SK-N-SH (cell line): ENCODE data around the gene FMN2. TPM values are rescaled to one million over a fixed set of nuclear protein-coding genes. Genes with fewer than 3 reads are reported as not detected.

Experiments used
- CTCF ChIA-PET: fragments of 300-600, 350-600 bp; formaldehyde crosslinking; extraction: SDS; loops from one replicate; lab custom pipeline; 2021; lab: Yijun Ruan, JAX
- POLR2A ChIA-PET: fragments of 350-600 bp; sonication (Branson Sonifier 250); formaldehyde crosslinking; extraction: SDS; loops from one replicate; lab custom pipeline; 2020; ENCODE audit warnings: antibody characterized with exemption, inconsistent platforms; lab: Yijun Ruan, JAX
- DNase-seq: peaks from one replicate; pipeline ENCODE4 v3.0.0; 2012
- H2AFZ ChIP-seq: fragments of 200-600 bp; sonication (generic); 2 replicates; pipeline ENCODE4 v1.8.1; 2016; ENCODE audit warnings: antibody characterized with exemption, mild to moderate bottlenecking, low read depth
- H3F3A ChIP-seq: fragments of 200-600 bp; sonication (generic); replicated peaks from 2 replicates; pipeline ENCODE3; 2016; ENCODE audit warnings: antibody characterized with exemption, mild to moderate bottlenecking; ENCODE audit not compliant: insufficient read depth
- H3K27ac ChIP-seq, 2 experiments: fragments of 200-500 bp in 1 of 2; fragments of 200-600 bp in 1 of 2; sonication (Bioruptor generic) in 1 of 2; sonication (generic), shearing (Covaris generic) in 1 of 2; 2 replicates each; pipeline versions ENCODE4 v1.5.1 to v1.6.1; 2014 to 2016; ENCODE audit warnings: low read depth in 2 of 2, inconsistent platforms in 1 of 2, low read length in 1 of 2, mild to moderate bottlenecking in 1 of 2, mixed read lengths in 1 of 2
- H3K27me3 ChIP-seq: fragments of 200-600 bp; sonication (generic), shearing (Covaris generic); 2 replicates; pipeline ENCODE4 v1.6.1; 2016; ENCODE audit warnings: mixed run types; ENCODE audit not compliant: insufficient read depth
- H3K36me3 ChIP-seq, 2 experiments: fragments of 200-500 bp in 1 of 2; fragments of 200-600 bp in 1 of 2; sonication (Bioruptor generic) in 1 of 2; sonication (generic) in 1 of 2; replicated peaks in 1 of 2; 2 replicates each; pipeline versions ENCODE3 to v1.5.1; 2014 to 2016; ENCODE audit warnings: low read length in 1 of 2, mild to moderate bottlenecking in 1 of 2; ENCODE audit not compliant: insufficient read depth in 2 of 2, control insufficient read depth in 1 of 2
- H3K4me1 ChIP-seq, 2 experiments: fragments of 200-500 bp in 1 of 2; fragments of 200-600 bp in 1 of 2; sonication (Bioruptor generic) in 1 of 2; sonication (generic), shearing (Covaris generic) in 1 of 2; 2 replicates each; pipeline versions ENCODE4 v1.5.1 to v1.6.1; 2014 to 2016; ENCODE audit warnings: low read depth in 1 of 2, low read length in 1 of 2, mixed run types in 1 of 2; ENCODE audit not compliant: insufficient read depth in 2 of 2, control insufficient read depth in 1 of 2
- H3K4me2 ChIP-seq: fragments of 200-600 bp; sonication (generic), shearing (Covaris generic); 2 replicates; pipeline ENCODE4 v1.6.1; 2017; ENCODE audit warnings: mixed run types
- H3K4me3 ChIP-seq, 2 experiments: fragments of 200-500 bp in 1 of 2; fragments of 200-600 bp in 1 of 2; sonication (Bioruptor generic) in 1 of 2; sonication (generic), shearing (Covaris generic) in 1 of 2; 2 replicates each; pipeline versions ENCODE4 v1.5.1 to v1.8.1; 2014 to 2016; ENCODE audit warnings: low read depth in 2 of 2, inconsistent platforms in 1 of 2, low read length in 1 of 2, mild to moderate bottlenecking in 1 of 2, mixed read lengths in 1 of 2, moderate library complexity in 1 of 2
- H3K79me2 ChIP-seq: fragments of 200-600 bp; sonication (generic); 2 replicates; pipeline ENCODE4 v1.8.1; 2017; ENCODE audit warnings: mild to moderate bottlenecking; ENCODE audit not compliant: insufficient read depth
- H3K9ac ChIP-seq: fragments of 200-600 bp; sonication (generic); 2 replicates; pipeline ENCODE4 v1.6.1; 2017; ENCODE audit warnings: mixed run types
- H3K9me2 ChIP-seq: fragments of 200-600 bp; sonication (generic); 2 replicates; pipeline ENCODE4 v1.6.1; 2017; ENCODE audit warnings: mixed run types
- H3K9me3 ChIP-seq: fragments of 200-600 bp; sonication (generic); 2 replicates; pipeline ENCODE4 v1.6.1; 2017; ENCODE audit warnings: mixed run types, mild to moderate bottlenecking, moderate library complexity
- H4K20me1 ChIP-seq: fragments of 200-600 bp; sonication (generic); 2 replicates; pipeline ENCODE4 v1.6.1; 2017; ENCODE audit warnings: mild to moderate bottlenecking, mixed run types; ENCODE audit not compliant: insufficient read depth
- CHD2 ChIP-seq: fragments of 150-350 bp; IDR thresholded peaks from 2 replicates; pipeline ENCODE4 v1.6.1; 2018; ENCODE audit warnings: low read length; ENCODE audit not compliant: partially characterized antibody
- ELF1 ChIP-seq: IDR thresholded peaks from 2 replicates; pipeline ENCODE4 v1.4.0; 2012
- EP300 ChIP-seq, 2 experiments: IDR thresholded peaks; 2 replicates each; pipeline versions ENCODE4 v1.4.0 to v1.6.1; 2012; ENCODE audit warnings: borderline replicate concordance in 1 of 2, low read depth in 1 of 2, low read length in 1 of 2
- FOSL2 ChIP-seq: IDR thresholded peaks from 2 replicates; pipeline ENCODE4 v1.4.0; 2012; ENCODE audit warnings: low read depth, mild to moderate bottlenecking, moderate library complexity, borderline replicate concordance
- FOXM1 ChIP-seq: IDR thresholded peaks from 2 replicates; pipeline ENCODE4 v1.4.0; 2012; ENCODE audit warnings: low read depth, mild to moderate bottlenecking
- GABPA ChIP-seq: IDR thresholded peaks from 2 replicates; pipeline ENCODE4 v1.4.0; 2012; ENCODE audit warnings: low read depth, mild to moderate bottlenecking
- GATA2 ChIP-seq: sonication (generic); formaldehyde crosslinking; IDR thresholded peaks from 2 replicates; pipeline ENCODE4 v1.5.0; 2020; ENCODE audit warnings: mild to moderate bottlenecking, missing genetic modification reagents
- JUND ChIP-seq: IDR thresholded peaks from 2 replicates; pipeline ENCODE4 v1.4.0; 2012
- MAX ChIP-seq: IDR thresholded peaks from 2 replicates; pipeline ENCODE4 v1.4.0; 2012; ENCODE audit warnings: low read depth
- MEF2A ChIP-seq: IDR thresholded peaks from 2 replicates; pipeline ENCODE4 v1.4.0; 2012; ENCODE audit warnings: low read depth, borderline replicate concordance
- MXI1 ChIP-seq: IDR thresholded peaks from 2 replicates; pipeline ENCODE4 v1.6.1; 2012; ENCODE audit warnings: mild to moderate bottlenecking, low read depth, low read length, improper control_type of control experiment
- NRF1 ChIP-seq: IDR thresholded peaks from 2 replicates; pipeline ENCODE4 v1.6.1; 2012; ENCODE audit warnings: low read depth, mild to moderate bottlenecking, low read length
- PBX3 ChIP-seq: IDR thresholded peaks from 2 replicates; pipeline ENCODE4; 2012
- POLR2AphosphoS5 ChIP-seq: IDR thresholded peaks from 2 replicates; pipeline ENCODE4 v1.6.1; 2012; ENCODE audit warnings: low read depth, low read length
- RAD21 ChIP-seq: IDR thresholded peaks from 2 replicates; pipeline ENCODE4 v1.6.1; 2012; ENCODE audit warnings: mild to moderate bottlenecking, low read length
- RCOR1 ChIP-seq: fragments of 150-350 bp; IDR thresholded peaks from 2 replicates; pipeline ENCODE4 v1.6.1; 2017; ENCODE audit warnings: antibody characterized with exemption, low read length
- RXRA ChIP-seq: IDR thresholded peaks from 2 replicates; pipeline ENCODE4 v1.4.0; 2012; ENCODE audit warnings: low read depth, mild to moderate bottlenecking, borderline replicate concordance
- SIN3A ChIP-seq: IDR thresholded peaks from 2 replicates; pipeline ENCODE4 v1.6.1; 2012; ENCODE audit warnings: low read depth, mild to moderate bottlenecking, low read length, moderate library complexity, borderline replicate concordance
- SMC3 ChIP-seq: IDR thresholded peaks from 2 replicates; pipeline ENCODE4 v1.6.1; 2012; ENCODE audit warnings: low read depth, low read length, improper control_type of control experiment
- TAF1 ChIP-seq: IDR thresholded peaks from 2 replicates; pipeline ENCODE4 v1.6.1; 2012; ENCODE audit warnings: low read depth, mild to moderate bottlenecking, low read length, moderate library complexity, borderline replicate concordance
- TCF12 ChIP-seq: IDR thresholded peaks from 2 replicates; pipeline ENCODE4 v1.4.0; 2012
- TEAD4 ChIP-seq: IDR thresholded peaks from 2 replicates; pipeline ENCODE4 v1.4.0; 2012; ENCODE audit warnings: mild to moderate bottlenecking, borderline replicate concordance; ENCODE audit not compliant: insufficient read depth
- USF1 ChIP-seq: IDR thresholded peaks from 2 replicates; pipeline ENCODE4 v1.4.0; 2012; ENCODE audit warnings: low read depth, borderline replicate concordance
- WGBS: methylation state at CpG from one replicate; pipeline ENCODE4 v1.1.6; 2017; ENCODE audit warnings: low lambda C conversion rate; 5-methylcytosine and 5-hydroxymethylcytosine counted together
- polyA plus RNA-seq, 3 experiments: library from polyadenylated mRNA; depleted of rRNA; stranded (reverse); fragments of >200 nt; gene quantifications; 2 replicates each; pipeline ENCODE4 v1.2.3, GENCODE V29; 2012

FMN2 gene
- polyA plus RNA-seq, 1 of the 3 experiments (the other 2 are of a cell fraction) = 7.2 TPM

- Histone ChIP-seq H3K4me1 (peaks cover 17 to 29% of the 10 kb centered on the region in 2 experiments; a peak in 2 of 4 replicates), H3K27ac (peak overlapping the region; percentile 48 to 95), H3K79me2 (peaks cover 5% of the 10 kb centered on the region; the same call in 1 of the 2 replicates), H3K9me2 (no peaks in the 10 kb centered on the region), H3K9me3 (no peaks in the 10 kb centered on the region), H3F3A (peaks cover 18% of the 10 kb centered on the region), H3K4me2 (peak overlapping the region; percentile 87), H3K4me3 (no peak overlapping the region), H3K36me3 (peaks cover 0 to 9% of the 10 kb centered on the region in 2 experiments), H2AFZ (no peak overlapping the region), H3K27me3 (no peaks in the 10 kb centered on the region), H4K20me1 (no peaks in the 10 kb centered on the region), H3K9ac (no peak overlapping the region)
- CTCF ChIA-PET = interaction anchor here (1.2 kb wide), 1 partner anchor 138 kb away, joined by 3 read pairs; no protein-coding TSS in a partner anchor
- 0 out of 4 replicates have a peak, but pooled peaks of 1 of the 2 experiments have one; percentile 5 for TF ChIP-seq EP300 (IDR thresholded peaks at IDR 0.05; ENCODE audit: borderline replicate concordance in 1 of 2, low read depth in 1 of 2, low read length in 1 of 2)
- TF ChIP-seq JUND = peak; percentile 45; the same call in 1 of the 2 replicates
- no peak for TF ChIP-seq USF1
- TF ChIP-seq FOSL2 = 0 out of 2 replicates have a peak, but pooled peaks have one; percentile 27
- peak; percentile 48 for TF ChIP-seq PBX3
- no peak for TF ChIP-seq RCOR1
- no peak for TF ChIP-seq TAF1
- TF ChIP-seq POLR2AphosphoS5 = no peak
- no peak for TF ChIP-seq SIN3A
- peak; percentile 54; the same call in 1 of the 2 replicates for TF ChIP-seq TCF12
- POLR2A ChIA-PET = no interaction called here
- WGBS = 28% methylated on average over 2 of the region's 2 CpGs
- no peak for DNase-seq
These were observed 372.4 kb downstream of the FMN2 start for GRCh38 chr1:240464099-240464498.

- 11% methylated on average over 6 of the region's 6 CpGs for WGBS
- Histone ChIP-seq H3F3A (peaks cover 9% of the 10 kb centered on the region), H3K79me2 (peaks cover 7% of the 10 kb centered on the region; the same call in 1 of the 2 replicates), H3K36me3 (peaks cover 0 to 9% of the 10 kb centered on the region in 2 experiments), H3K9me2 (no peaks in the 10 kb centered on the region), H3K9me3 (no peaks in the 10 kb centered on the region), H3K4me3 (peak overlapping the region; percentile 34 to 51), H4K20me1 (no peaks in the 10 kb centered on the region), H3K27me3 (no peaks in the 10 kb centered on the region), H3K9ac (peak overlapping the region; percentile 42; the same call in 1 of the 2 replicates), H3K4me2 (peak overlapping the region; percentile 87), H3K4me1 (peaks cover 12 to 29% of the 10 kb centered on the region in 2 experiments; a peak in 2 of 4 replicates), H2AFZ (peak overlapping the region; percentile 77), H3K27ac (peak overlapping the region; percentile 48 to 95)
- ChIA-PET POLR2A (interaction anchor here (0.6 to 0.7 kb wide), 3 partner anchors 16 to 1029 kb away, joined by 3 to 4 read pairs (median 4); no protein-coding TSS in a partner anchor), CTCF (interaction anchor here (1.0 to 2.5 kb wide), 8 partner anchors 9 to 276 kb away, joined by 3 to 8 read pairs (median 4); partner anchors contain the start of gene GREM2)
- DNase-seq = peak; percentile 65
- TF ChIP-seq RAD21 (no peak; the same call in 1 of the 2 replicates), RXRA (no peak), EP300 (IDR thresholded peaks at IDR 0.05; ENCODE audit: borderline replicate concordance in 1 of 2, low read depth in 1 of 2, low read length in 1 of 2) (peak; percentile 49 to 88; a peak in 3 of 4 replicates), FOXM1 (no peak), PBX3 (peak; percentile 86), GABPA (no peak), CHD2 (peak; percentile 33), MAX (no peak), SMC3 (no peak), USF1 (no peak), NRF1 (no peak), MXI1 (peak; percentile 43; the same call in 1 of the 2 replicates), TCF12 (peak; percentile 70), MEF2A (no peak), TEAD4 (no peak), ELF1 (no peak), GATA2 (CRISPR knock-in tag) (peak; percentile 90)
These were observed 373.9 kb downstream of the FMN2 start for GRCh38 chr1:240465531-240465940.
